ENCODE measurements around the gene KLHL20. TPM values are rescaled to one million over a fixed set of nuclear protein-coding genes. Genes with fewer than 3 reads are reported as not detected.

KLHL20 gene
- total and polyA plus RNA-seq, 2 of the 13 experiments (the other 11 are each of a cell fraction or from before 2014, with no cell fraction given): 7.4 to 14.3 TPM

GRCh38 chr1:173714759-173715537 is at the start of gene KLHL20 (continued):
- TF ChIP-seq GMEB1 (CRISPR knock-in tag; IDR thresholded peaks at IDR 0.05; ENCODE audit: borderline replicate concordance): peak; percentile 75
- TF ChIP-seq RCOR2 (CRISPR knock-in tag; IDR thresholded peaks at IDR 0.05): peak; percentile 46; the same call in 1 of the 2 replicates
- no peak for TF ChIP-seq TAF15 (IDR thresholded peaks at IDR 0.05; ENCODE audit: low read depth, low read length, poor library complexity, severe bottlenecking)
- no peak for TF ChIP-seq ELK4 (CRISPR knock-in tag; IDR thresholded peaks at IDR 0.05; ENCODE audit: borderline replicate concordance)
- TF ChIP-seq CCAR2 (optimal IDR thresholded peaks at IDR 0.05; ENCODE audit: low read depth, low read length): peak; percentile 88
- TF ChIP-seq MLLT10 (CRISPR knock-in tag; IDR thresholded peaks at IDR 0.05): no peak
- no peak for TF ChIP-seq SCMH1 (CRISPR knock-in tag; IDR thresholded peaks at IDR 0.05; ENCODE audit: borderline replicate concordance)
- TF ChIP-seq POLR2G (IDR thresholded peaks at IDR 0.05; ENCODE audit: low read depth, low read length): peak; percentile 92
- no peak for TF ChIP-seq HOXA7 (CRISPR knock-in tag; IDR thresholded peaks at IDR 0.05)
- TF ChIP-seq ZKSCAN5 (CRISPR knock-in tag; IDR thresholded peaks at IDR 0.05): peak; percentile 91
- TF ChIP-seq SOX5 (CRISPR knock-in tag; IDR thresholded peaks at IDR 0.05; ENCODE audit: borderline replicate concordance): peak; percentile 52; the same call in 1 of the 2 replicates
- peak; percentile 100 for TF ChIP-seq KAT8 (CRISPR knock-in tag; IDR thresholded peaks at IDR 0.05)
- TF ChIP-seq ZNF136 (CRISPR knock-in tag; IDR thresholded peaks at IDR 0.05; ENCODE audit: low read depth): no peak
- TF ChIP-seq TBX2 (CRISPR knock-in tag; IDR thresholded peaks at IDR 0.05; ENCODE audit: borderline replicate concordance): peak; percentile 19; the same call in 1 of the 2 replicates
- peak; percentile 85; the same call in 1 of the 2 replicates for TF ChIP-seq SP140L (CRISPR knock-in tag; IDR thresholded peaks at IDR 0.05; ENCODE audit: borderline replicate concordance)
- no peak for TF ChIP-seq ZBTB46 (CRISPR knock-in tag; IDR thresholded peaks at IDR 0.05; ENCODE audit: borderline replicate concordance)
- peak; percentile 94 for TF ChIP-seq IRF2 (CRISPR knock-in tag; IDR thresholded peaks at IDR 0.05)
- TF ChIP-seq ZNF558 (CRISPR knock-in tag; IDR thresholded peaks at IDR 0.05; ENCODE audit: borderline replicate concordance): 0 out of 2 replicates have a peak, but pooled peaks have one; percentile 58
- TF ChIP-seq ZNF224 (CRISPR knock-in tag; IDR thresholded peaks at IDR 0.05): peak; percentile 84; the same call in 1 of the 2 replicates
- TF ChIP-seq SMC3 (IDR thresholded peaks at IDR 0.05; ENCODE audit: low read length): no peak
- TF ChIP-seq, protein P1, sequence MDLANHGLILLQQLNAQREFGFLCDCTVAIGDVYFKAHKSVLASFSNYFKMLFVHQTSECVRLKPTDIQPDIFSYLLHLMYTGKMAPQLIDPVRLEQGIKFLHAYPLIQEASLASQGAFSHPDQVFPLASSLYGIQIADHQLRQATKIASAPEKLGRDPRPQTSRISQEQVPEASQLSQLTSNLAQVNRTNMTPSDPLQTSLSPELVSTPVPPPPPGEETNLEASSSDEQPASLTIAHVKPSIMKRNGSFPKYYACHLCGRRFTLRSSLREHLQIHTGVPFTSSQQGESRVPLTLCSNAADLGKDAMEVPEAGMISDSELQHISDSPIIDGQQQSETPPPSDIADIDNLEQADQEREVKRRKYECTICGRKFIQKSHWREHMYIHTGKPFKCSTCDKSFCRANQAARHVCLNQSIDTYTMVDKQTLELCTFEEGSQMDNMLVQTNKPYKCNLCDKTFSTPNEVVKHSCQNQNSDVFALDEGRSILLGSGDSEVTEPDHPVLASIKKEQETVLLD (CRISPR knock-in tag; IDR thresholded peaks at IDR 0.05; ENCODE audit: low read depth): peak; percentile 50; the same call in 1 of the 2 replicates
- peak; percentile 74 for TF ChIP-seq HDAC2 (CRISPR knock-in tag; IDR thresholded peaks at IDR 0.05)
- peak; percentile 87 for TF ChIP-seq HOXA3 (CRISPR knock-in tag; IDR thresholded peaks at IDR 0.05)
- no peak for TF ChIP-seq MED13 (CRISPR knock-in tag; IDR thresholded peaks at IDR 0.05)

Measured in HepG2 (cell line).